BLaER1 treated with 17β-estradiol and CSF1 and Interleukin-3, amounts not matched to agents 10 nM and 100 nM (cell line): ENCODE measurements around the gene NPY4R.
"Not testable (repeated sequence)": the region's sequence is repeated elsewhere in the genome, so short reads cannot be mapped to it uniquely, and the experiment has no call there.

Experiments used
- H3K27ac ChIP-seq, 11 experiments: shearing (Covaris generic); formaldehyde crosslinking; 2 replicates each; pipeline ENCODE4 v1.8.1; 2022
- H3K27me3 ChIP-seq, 11 experiments: shearing (Covaris generic); formaldehyde crosslinking; 2 replicates each; pipeline ENCODE4 v1.8.1; 2022
- H3K36me3 ChIP-seq, 11 experiments: shearing (Covaris generic); formaldehyde crosslinking; 2 replicates each; pipeline ENCODE4 v1.8.1; 2022
- H3K4me1 ChIP-seq, 10 experiments: shearing (Covaris generic); formaldehyde crosslinking; 2 replicates each; pipeline ENCODE4 v1.8.1; 2022
- H3K4me2 ChIP-seq, 11 experiments: shearing (Covaris generic); formaldehyde crosslinking; 2 replicates each; pipeline ENCODE4 v1.8.1; 2022
- H3K4me3 ChIP-seq, 10 experiments: shearing (Covaris generic); formaldehyde crosslinking; 2 replicates each; pipeline ENCODE4 v1.8.1; 2022
- H3K9ac ChIP-seq, 11 experiments: shearing (Covaris generic); formaldehyde crosslinking; 2 replicates each; pipeline ENCODE4 v1.8.1; 2022
- H3K9me3 ChIP-seq, 11 experiments: shearing (Covaris generic); formaldehyde crosslinking; replicated peaks in 1 of 11; 2 replicates each; pipeline ENCODE4 v1.8.1; 2022
- H4K20me1 ChIP-seq, 11 experiments: shearing (Covaris generic); formaldehyde crosslinking; 2 replicates each; pipeline ENCODE4 v1.8.1; 2022

NPY4R gene

DNA sequence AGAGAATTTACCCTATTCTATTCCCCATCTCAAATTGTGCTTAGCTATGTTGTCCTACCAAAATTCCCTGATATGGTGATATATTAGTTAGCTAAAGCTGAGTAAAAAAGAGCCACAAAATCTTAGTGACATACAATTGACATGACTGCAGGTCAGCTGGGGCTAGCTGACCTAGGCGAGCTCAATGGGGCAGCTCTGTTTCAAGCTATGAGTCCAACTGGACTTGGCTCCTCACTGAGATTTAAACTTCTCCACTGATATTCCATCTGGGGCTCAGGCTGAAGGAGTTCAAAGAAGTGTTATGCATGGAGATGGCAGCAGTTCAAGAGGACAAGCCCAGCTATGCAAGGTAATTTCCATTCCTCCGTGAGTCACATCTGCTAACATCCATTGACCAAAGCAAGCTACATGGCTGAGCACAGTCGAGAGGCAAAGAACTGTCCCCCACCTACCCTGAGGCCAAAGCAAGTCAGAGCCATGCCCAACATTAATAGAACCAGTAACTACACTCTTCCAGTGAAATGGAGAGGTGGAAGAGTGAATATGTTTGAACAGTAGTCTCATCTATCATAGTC lies 9.1 kb upstream of the NPY4R start:
- not testable (repeated sequence) for H3K36me3 ChIP-seq, H3K27ac ChIP-seq, H3K4me3 ChIP-seq, H3K9ac ChIP-seq, H3K9me3 ChIP-seq, H3K4me1 ChIP-seq, H4K20me1 ChIP-seq, H3K27me3 ChIP-seq, H3K4me2 ChIP-seq

DNA sequence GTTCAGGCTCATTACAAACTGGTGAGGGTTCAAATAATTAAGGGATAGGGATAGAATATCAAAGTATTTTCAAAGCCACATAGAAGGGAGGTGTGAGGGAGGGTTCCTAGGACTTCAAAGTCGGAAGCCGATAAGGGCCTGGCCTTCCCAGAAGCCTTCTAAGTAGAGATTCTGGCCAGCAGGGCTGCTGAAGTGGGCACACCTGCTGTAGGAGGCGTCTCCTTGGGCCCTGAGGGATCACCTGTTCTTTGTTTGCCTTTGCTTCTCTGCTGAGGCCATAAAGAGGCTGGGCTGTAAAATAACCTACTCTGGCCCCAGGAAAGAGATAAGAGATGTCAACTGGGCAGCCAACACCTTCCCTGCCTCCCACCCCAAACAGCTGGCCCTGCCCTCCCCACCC lies 8.0 kb upstream of the NPY4R start:
- not testable (repeated sequence) for H3K9me3 ChIP-seq, H3K36me3 ChIP-seq, H3K27ac ChIP-seq

GRCh38 chr10:46470134-46470533 lies 4.4 kb upstream of the NPY4R start:
- H3K27ac ChIP-seq, H3K9ac ChIP-seq, H3K36me3 ChIP-seq, H4K20me1 ChIP-seq, H3K4me1 ChIP-seq, H3K4me3 ChIP-seq, H3K9me3 ChIP-seq, H3K27me3 ChIP-seq, H3K4me2 ChIP-seq: not testable (repeated sequence)

More for the DNA sequence above, 8.0 kb upstream of the NPY4R start:
- not testable (repeated sequence) for H3K9ac ChIP-seq, H3K4me3 ChIP-seq, H4K20me1 ChIP-seq, H3K4me1 ChIP-seq, H3K27me3 ChIP-seq, H3K4me2 ChIP-seq

DNA sequence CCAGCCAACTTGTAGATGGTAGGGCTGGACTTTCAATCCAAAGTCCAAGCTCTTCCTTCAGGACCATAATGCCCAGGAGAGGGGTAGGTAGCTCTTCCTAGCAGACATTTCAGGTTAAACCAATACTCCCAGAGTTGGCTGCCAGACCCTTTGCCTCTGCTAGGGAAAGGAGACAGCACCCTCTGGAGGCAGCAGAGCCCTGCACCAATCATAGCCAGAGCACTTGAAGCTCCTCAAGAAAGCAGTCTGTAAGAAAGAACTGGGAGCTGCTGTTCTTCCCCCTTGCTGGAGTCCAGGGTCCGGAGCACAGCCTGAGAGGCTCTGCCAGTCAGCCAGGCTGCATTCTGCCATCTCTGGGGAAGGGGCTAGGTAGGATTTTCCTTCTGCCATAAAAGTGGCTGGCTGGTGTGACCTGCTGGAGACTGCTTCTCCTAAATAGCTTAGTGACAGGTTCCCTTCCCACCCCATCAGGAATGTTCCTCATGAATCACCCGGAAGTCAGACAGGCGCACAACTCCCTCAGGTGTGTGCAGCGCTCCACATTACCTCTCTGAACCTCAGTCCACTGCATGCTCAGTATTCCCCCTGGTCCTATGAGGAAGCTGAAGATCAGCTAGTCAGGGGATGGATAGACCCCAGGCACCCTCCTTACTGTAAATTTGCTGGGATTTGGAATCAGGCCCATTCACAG lies 2.5 kb upstream of the NPY4R start:
- H3K27me3 ChIP-seq, result not testable (repeated sequence)

GRCh38 chr10:46463608-46464007 lies 2.1 kb downstream of the NPY4R start:
- H3K27ac ChIP-seq, H3K9me3 ChIP-seq, H3K4me2 ChIP-seq, H3K27me3 ChIP-seq, H3K9ac ChIP-seq, H3K36me3 ChIP-seq, H3K4me3 ChIP-seq, H3K4me1 ChIP-seq, H4K20me1 ChIP-seq: not testable (repeated sequence)

More for the DNA sequence above, 2.5 kb upstream of the NPY4R start:
- H3K36me3 ChIP-seq, H3K27ac ChIP-seq, H3K9ac ChIP-seq, H3K9me3 ChIP-seq, H3K4me1 ChIP-seq, H4K20me1 ChIP-seq, H3K4me3 ChIP-seq, H3K4me2 ChIP-seq: not testable (repeated sequence)

- H4K20me1 ChIP-seq, H3K9me3 ChIP-seq, H3K27me3 ChIP-seq, H3K4me3 ChIP-seq, H3K4me1 ChIP-seq, H3K36me3 ChIP-seq, H3K4me2 ChIP-seq, H3K9ac ChIP-seq, H3K27ac ChIP-seq: not testable (repeated sequence)
These were observed 3.5 kb downstream of the NPY4R start for GRCh38 chr10:46462276-46462675.

- H3K27ac ChIP-seq, H3K4me3 ChIP-seq, H3K27me3 ChIP-seq, H3K9ac ChIP-seq, H3K4me2 ChIP-seq, H3K9me3 ChIP-seq, H4K20me1 ChIP-seq, H3K36me3 ChIP-seq, H3K4me1 ChIP-seq: not testable (repeated sequence)
These were observed 6.2 kb downstream of the NPY4R start for GRCh38 chr10:46459579-46459978.

- not testable (repeated sequence) for H3K4me3 ChIP-seq, H4K20me1 ChIP-seq, H3K4me1 ChIP-seq, H3K4me2 ChIP-seq, H3K27me3 ChIP-seq, H3K9ac ChIP-seq, H3K27ac ChIP-seq, H3K9me3 ChIP-seq, H3K36me3 ChIP-seq
These were observed 8.7 kb downstream of the NPY4R start for GRCh38 chr10:46457071-46457470.

GRCh38 chr10:46455992-46456391 lies 9.8 kb downstream of the NPY4R start:
- H3K9ac ChIP-seq, H3K4me2 ChIP-seq, H3K27ac ChIP-seq, H4K20me1 ChIP-seq, H3K27me3 ChIP-seq, H3K36me3 ChIP-seq, H3K4me1 ChIP-seq, H3K4me3 ChIP-seq, H3K9me3 ChIP-seq: not testable (repeated sequence)

DNA sequence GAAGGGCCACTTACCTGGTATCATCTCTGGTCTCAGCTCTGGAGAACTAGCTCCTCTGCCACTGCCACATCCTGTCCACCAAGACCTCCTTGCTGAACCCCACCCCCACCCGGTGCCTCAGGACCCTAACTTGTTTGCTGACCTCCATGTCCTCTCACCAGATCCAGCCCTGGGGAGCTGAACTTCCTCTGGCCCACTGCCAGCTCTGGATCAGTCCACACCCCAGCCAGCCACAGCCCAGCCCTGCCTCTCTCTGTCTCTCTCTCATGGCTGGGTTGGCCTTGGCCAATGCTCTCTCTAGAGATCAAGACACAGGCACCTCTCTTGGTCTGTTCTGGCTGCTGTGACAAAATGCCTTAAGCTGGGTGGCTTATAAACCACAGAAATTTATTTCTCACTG lies 14.4 kb downstream of the NPY4R start:
- H3K27ac ChIP-seq, result not testable (repeated sequence)

DNA sequence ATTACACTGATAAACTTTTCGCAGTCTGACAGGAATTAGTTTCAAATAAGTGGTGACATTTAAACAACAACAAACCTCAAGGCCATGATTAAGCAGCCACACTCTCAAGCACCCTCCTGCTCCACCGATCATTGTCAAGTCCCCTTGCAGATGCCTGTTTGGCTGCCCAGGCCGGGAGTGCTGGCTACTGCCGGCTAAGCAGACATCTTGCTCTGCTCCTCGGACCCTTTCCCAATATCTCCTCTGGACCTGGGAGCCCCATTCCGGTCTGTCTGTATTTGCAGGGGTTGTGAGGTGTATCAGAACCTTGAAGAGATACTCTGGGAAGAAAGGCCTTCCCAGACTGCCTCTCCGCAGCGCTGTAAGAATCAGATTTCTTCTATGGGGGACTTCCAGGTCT lies 14.9 kb downstream of the NPY4R start:
- H3K27me3 ChIP-seq, result not testable (repeated sequence)

More for the DNA sequence above, 14.4 kb downstream of the NPY4R start:
- not testable (repeated sequence) for H3K27me3 ChIP-seq, H3K9me3 ChIP-seq, H3K4me1 ChIP-seq, H3K36me3 ChIP-seq, H3K9ac ChIP-seq, H3K4me2 ChIP-seq, H4K20me1 ChIP-seq, H3K4me3 ChIP-seq

DNA sequence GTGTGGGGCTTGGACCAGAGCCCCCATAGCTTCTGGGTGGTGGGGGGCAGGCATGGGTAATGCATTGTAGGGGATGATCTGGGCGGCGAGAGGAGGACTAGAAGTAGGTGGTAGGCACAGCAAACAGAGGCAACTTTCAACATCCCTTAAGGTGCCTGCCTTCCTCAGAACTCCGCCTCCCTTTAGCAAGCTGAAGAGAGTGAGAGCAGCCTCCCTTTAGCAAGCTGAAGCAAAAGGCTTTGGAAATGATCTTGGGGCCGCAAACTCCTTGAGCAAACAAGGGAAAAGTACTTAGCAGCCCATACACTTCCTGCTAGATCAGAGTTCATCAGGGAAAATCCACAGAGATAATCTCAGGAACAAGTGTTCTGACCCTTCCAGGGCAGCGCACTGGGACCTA lies 18.3 kb downstream of the NPY4R start:
- not testable (repeated sequence) for H3K36me3 ChIP-seq, H3K4me2 ChIP-seq, H4K20me1 ChIP-seq, H3K9ac ChIP-seq, H3K27me3 ChIP-seq, H3K27ac ChIP-seq, H3K9me3 ChIP-seq, H3K4me3 ChIP-seq, H3K4me1 ChIP-seq

More for the DNA sequence above, 14.9 kb downstream of the NPY4R start:
- H3K4me2 ChIP-seq, H3K9ac ChIP-seq, H3K27ac ChIP-seq, H3K36me3 ChIP-seq, H3K4me1 ChIP-seq, H3K4me3 ChIP-seq, H3K9me3 ChIP-seq, H4K20me1 ChIP-seq: not testable (repeated sequence)

DNA sequence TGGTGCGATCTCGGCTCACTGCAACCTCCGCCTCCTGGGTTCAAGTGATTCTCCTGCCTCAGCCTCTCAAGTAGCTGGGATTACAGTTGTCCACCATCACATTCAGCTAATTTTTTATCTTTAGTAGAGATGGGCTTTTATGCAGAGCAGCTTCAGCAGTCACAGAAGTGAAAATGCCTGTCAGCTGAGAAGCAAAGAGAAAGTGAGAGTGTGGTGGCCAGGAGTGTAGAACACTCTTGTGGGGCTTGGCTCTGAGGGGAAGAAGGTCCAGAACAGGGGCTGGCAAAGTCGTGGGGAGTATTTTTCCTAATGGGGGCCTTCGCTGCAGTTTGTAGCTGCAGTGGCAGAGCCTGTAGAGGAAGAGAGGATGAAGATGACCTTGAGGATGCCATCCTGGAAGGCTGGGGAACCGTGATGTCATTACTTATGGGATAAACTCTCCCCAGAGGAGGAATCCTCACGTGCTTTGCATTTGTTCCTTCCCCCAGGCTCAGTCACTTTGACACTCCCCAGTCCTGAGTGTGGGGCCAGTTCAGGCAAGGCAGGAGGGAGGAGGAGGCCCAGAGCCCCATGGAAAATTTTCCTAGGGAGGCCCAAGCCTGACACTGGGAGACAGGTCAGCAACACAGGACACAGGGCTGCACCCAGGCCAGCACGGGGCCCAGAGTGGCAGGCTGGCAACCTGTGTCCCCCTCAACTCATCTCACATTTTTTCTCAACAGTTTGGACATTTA lies 20.2 kb downstream of the NPY4R start:
- H3K9ac ChIP-seq, H3K27me3 ChIP-seq, H3K4me2 ChIP-seq, H3K27ac ChIP-seq, H4K20me1 ChIP-seq, H3K36me3 ChIP-seq, H3K4me1 ChIP-seq, H3K4me3 ChIP-seq, H3K9me3 ChIP-seq: not testable (repeated sequence)

DNA sequence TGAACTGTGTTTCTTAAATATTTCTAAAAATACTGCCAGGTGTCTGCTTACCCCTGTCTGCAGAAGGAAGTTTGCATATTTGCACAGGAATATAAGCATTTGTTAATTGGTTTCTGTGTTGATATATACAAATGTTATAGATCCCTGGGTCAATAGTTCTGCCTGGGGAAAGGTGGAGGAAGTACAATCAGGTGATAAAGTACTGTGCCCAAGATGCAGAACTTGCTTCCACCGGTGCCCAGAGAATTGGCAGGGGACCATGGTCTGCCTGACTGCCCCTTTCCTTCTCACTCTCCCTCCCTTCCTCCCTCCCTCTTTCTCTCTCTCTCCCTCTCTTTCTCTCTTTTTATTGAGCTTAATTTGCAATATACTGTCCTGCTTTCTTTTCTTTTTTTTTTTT lies 22.3 kb downstream of the NPY4R start:
- not testable (repeated sequence) for H3K4me2 ChIP-seq, H3K27ac ChIP-seq, H3K4me1 ChIP-seq, H3K27me3 ChIP-seq, H3K4me3 ChIP-seq, H4K20me1 ChIP-seq, H3K9ac ChIP-seq, H3K36me3 ChIP-seq
- peaks cover 0 to 14% (median 0%) of the 10 kb centered on the region in 11 experiments; a peak in 5 of 22 replicates for H3K9me3 ChIP-seq
